IMR-90 (cell line): ENCODE results near the gene PAXX. TPM values are rescaled to one million over a fixed set of nuclear protein-coding genes. Genes with fewer than 3 reads are reported as not detected.

ENCODE experiments used
- ATAC-seq: fragments of 200-7000 bp; cut with Tn5 transposase; 2 replicates; pipeline ENCODE4 v1.9.1; 2020; ENCODE audit warnings: low read depth, mild to moderate bottlenecking, moderate library complexity
- BruUV-seq: library from RNA; stranded (reverse); fragments of 400-500 nt; replicated peaks from 2 replicates; lab custom pipeline; 2021; lab: Mats Ljungman, UMichigan
- CTCF ChIA-PET: fragments of 300-600 bp; formaldehyde crosslinking; extraction: SDS; loops from one replicate; lab custom pipeline; 2021; ENCODE audit warnings: antibody characterized with exemption; lab: Yijun Ruan, JAX
- POLR2A ChIA-PET: fragments of 300-600 bp; sonication (Branson Sonifier 250); formaldehyde crosslinking; loops from one replicate; lab custom pipeline; 2022; ENCODE audit warnings: antibody characterized with exemption; ENCODE audit not compliant: unreplicated experiment; lab: Charles Lee
- DNase-seq: peaks from one replicate; pipeline ENCODE4 v3.0.0; 2013
- H2AFZ ChIP-seq: replicated peaks from 2 replicates; pipeline ENCODE3; 2013; ENCODE audit warnings: low read length, mild to moderate bottlenecking; ENCODE audit not compliant: poor library complexity
- H2AK5ac ChIP-seq: 2 replicates; pipeline ENCODE4 v1.6.1; 2013; ENCODE audit warnings: low read depth, low read length, inconsistent platforms
- H2AK9ac ChIP-seq: replicated peaks from 2 replicates; pipeline ENCODE3; 2013; ENCODE audit warnings: mild to moderate bottlenecking, low read depth, low read length, moderate library complexity; ENCODE audit not compliant: poor library complexity
- H2BK120ac ChIP-seq: 2 replicates; pipeline ENCODE4 v1.6.1; 2013; ENCODE audit warnings: low read depth, low read length, inconsistent platforms
- H2BK15ac ChIP-seq: 3 replicates; pipeline ENCODE4 v1.6.1; 2013; ENCODE audit warnings: low read depth, low read length, inconsistent platforms
- H2BK20ac ChIP-seq: 2 replicates; pipeline ENCODE4 v1.6.1; 2013; ENCODE audit warnings: low read depth, mild to moderate bottlenecking, inconsistent platforms, low read length, moderate library complexity
- H2BK5ac ChIP-seq: 2 replicates; pipeline ENCODE4 v1.6.1; 2013; ENCODE audit warnings: mild to moderate bottlenecking, low read depth, low read length, inconsistent platforms; ENCODE audit not compliant: poor library complexity, severe bottlenecking
- H3K14ac ChIP-seq: replicated peaks from 2 replicates; pipeline ENCODE4 v1.6.1; 2013; ENCODE audit warnings: low read depth, low read length, inconsistent platforms
- H3K18ac ChIP-seq: 2 replicates; pipeline ENCODE4 v1.6.1; 2013; ENCODE audit warnings: low read depth, low read length, control low read depth
- H3K23ac ChIP-seq: 2 replicates; pipeline ENCODE4 v1.6.1; 2013; ENCODE audit warnings: low read depth, low read length, inconsistent platforms
- H3K27ac ChIP-seq: 2 replicates; pipeline ENCODE4 v1.5.1; 2013; ENCODE audit warnings: mild to moderate bottlenecking, control low read depth, low read length; ENCODE audit not compliant: insufficient read depth
- H3K27me3 ChIP-seq: 2 replicates; pipeline ENCODE4 v1.6.1; 2013; ENCODE audit warnings: low read length; ENCODE audit not compliant: control insufficient read depth, insufficient read depth
- H3K36me3 ChIP-seq: 2 replicates; pipeline ENCODE4 v1.6.1; 2013; ENCODE audit warnings: low read length, mixed read lengths; ENCODE audit not compliant: control insufficient read depth, insufficient read depth
- H3K4ac ChIP-seq: 2 replicates; pipeline ENCODE4 v1.6.1; 2013; ENCODE audit warnings: low read depth, low read length, inconsistent platforms
- H3K4me1 ChIP-seq: 2 replicates; pipeline ENCODE4 v1.6.1; 2013; ENCODE audit warnings: low read length, mixed read lengths; ENCODE audit not compliant: control insufficient read depth, insufficient read depth
- H3K4me2 ChIP-seq: 2 replicates; pipeline ENCODE4 v1.6.1; 2013; ENCODE audit warnings: low read depth, mild to moderate bottlenecking, control low read depth, low read length, moderate library complexity
- H3K4me3 ChIP-seq: 2 replicates; pipeline ENCODE4 v1.5.1; 2013; ENCODE audit warnings: low read depth, mild to moderate bottlenecking, control low read depth, low read length, moderate library complexity; ENCODE audit not compliant: insufficient read depth
- H3K56ac ChIP-seq: 2 replicates; pipeline ENCODE4 v1.6.1; 2013; ENCODE audit warnings: low read length, inconsistent platforms; ENCODE audit not compliant: insufficient read depth; ENCODE audit errors: extremely low read depth
- H3K79me1 ChIP-seq, 2 experiments: 2 replicates each; pipeline ENCODE4 v1.6.1; 2013; ENCODE audit warnings: low read length in 2 of 2, inconsistent platforms in 1 of 2, low read depth in 1 of 2
- H3K9ac ChIP-seq: 2 replicates; pipeline ENCODE4 v1.6.1; 2013; ENCODE audit warnings: low read depth, low read length, control low read depth
- H3K9me1 ChIP-seq: 2 replicates; pipeline ENCODE4 v1.6.1; 2013; ENCODE audit warnings: low read length, inconsistent platforms; ENCODE audit not compliant: insufficient read depth
- H3K9me3 ChIP-seq: 2 replicates; pipeline ENCODE4 v1.6.1; 2013; ENCODE audit warnings: low read length; ENCODE audit not compliant: control insufficient read depth, insufficient read depth
- H4K20me1 ChIP-seq: 2 replicates; pipeline ENCODE4 v1.6.1; 2013; ENCODE audit warnings: low read length, inconsistent platforms; ENCODE audit not compliant: insufficient read depth
- H4K5ac ChIP-seq: 2 replicates; pipeline ENCODE4 v1.6.1; 2013; ENCODE audit warnings: mild to moderate bottlenecking, low read depth, low read length, control low read depth
- H4K8ac ChIP-seq, 2 experiments: 2 replicates each; pipeline ENCODE4 v1.6.1; 2013; ENCODE audit warnings: low read depth in 2 of 2, low read length in 2 of 2, control low read depth in 1 of 2, inconsistent platforms in 1 of 2
- H4K91ac ChIP-seq: 2 replicates; pipeline ENCODE4 v1.6.1; 2013; ENCODE audit warnings: low read depth, low read length, inconsistent platforms; ENCODE audit not compliant: insufficient read depth
- RAD21 ChIP-seq: IDR thresholded peaks from 2 replicates; pipeline ENCODE4 v1.6.1; 2012; ENCODE audit warnings: low read length, improper control_type of control experiment
- SMC3 ChIP-seq: fragments of 150-350 bp; IDR thresholded peaks from 2 replicates; pipeline ENCODE4 v1.6.1; 2016; ENCODE audit warnings: low read depth, mild to moderate bottlenecking, antibody characterized with exemption, low read length, moderate library complexity
- WGBS, 2 experiments: methylation state at CpG; one replicate each; pipeline versions ENCODE4 v1.1.5 to v1.1.7; 2013; ENCODE audit warnings: missing lambda C conversion rate in 2 of 2; ENCODE audit not compliant: insufficient read length in 1 of 2; ENCODE audit errors: extremely low coverage in 2 of 2; 5-methylcytosine and 5-hydroxymethylcytosine counted together
- dilution Hi-C: fragments of 300-500 bp; cut with HindIII; formaldehyde crosslinking; loops from one replicate; pipeline ENCODE4 v1.14.3; 2018; ENCODE audit warnings: low sequenced_read_pairs; ENCODE audit not compliant: unreplicated experiment
- in situ Hi-C: fragments of 300-500 bp; cut with MboI; formaldehyde crosslinking; loops from 3 replicates; pipeline ENCODE4 v1.14.3; 2019; ENCODE audit warnings: low sequenced_read_pairs, inconsistent platforms, mixed read lengths
- intact Hi-C: fragments of 100-400 bp; cut with micrococcal nuclease; formaldehyde crosslinking; loops from 2 replicates; pipeline ENCODE4 v1.10.0; 2022
- polyA plus RNA-seq, 3 experiments: library from polyadenylated mRNA; depleted of rRNA; stranded (reverse); fragments of >200 nt; gene quantifications; 2 replicates each; pipeline ENCODE4 v1.2.3, GENCODE V29; 2012; ENCODE audit warnings: low replicate concordance in 1 of 3
- total RNA-seq: library from RNA; depleted of rRNA; stranded (reverse); fragments of >200 nt; gene quantifications from 2 replicates; pipeline ENCODE4 v1.2.3, GENCODE V29; 2012
- TF ChIP-seq, protein P1 (sequence below): fragments of 150-350 bp; IDR thresholded peaks from 2 replicates; pipeline ENCODE4 v1.6.1; 2017; ENCODE audit warnings: mild to moderate bottlenecking, antibody characterized with exemption, low read length, low read depth

Gene PAXX
- total and polyA plus RNA-seq, 2 of the 4 experiments (the other 2 are of a cell fraction), result 5.7 to 24.6 TPM

DNA sequence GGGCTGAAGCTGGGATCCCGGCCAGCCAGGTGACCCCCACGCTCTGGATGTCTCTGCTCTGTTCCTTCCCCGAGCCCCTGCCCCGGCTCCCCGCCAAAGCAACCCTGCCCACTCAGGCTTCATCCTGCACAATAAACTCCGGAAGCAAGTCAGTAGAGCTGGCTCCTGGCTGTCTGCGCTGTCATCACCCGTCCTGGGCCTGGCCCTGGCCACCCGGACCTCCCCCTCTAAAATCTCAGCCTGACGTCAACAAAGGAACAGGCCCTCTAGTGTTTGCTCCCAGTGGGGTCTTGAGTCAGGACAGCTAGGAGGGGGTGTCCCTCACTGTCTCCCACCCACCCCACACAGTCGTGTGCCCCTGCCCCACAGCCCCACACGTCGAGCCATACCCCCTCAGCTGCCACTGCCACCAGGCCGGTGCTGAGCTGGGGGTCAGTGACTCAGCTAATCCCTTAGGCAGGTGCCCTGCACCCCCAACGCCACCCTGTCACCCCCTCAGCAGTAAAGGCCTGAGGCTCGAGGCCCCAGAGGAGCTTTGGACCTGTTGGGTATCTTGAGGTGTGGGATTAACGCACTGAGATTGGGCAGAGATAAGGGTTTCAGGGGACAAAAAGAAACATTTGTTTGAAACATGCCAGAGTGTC is 10.5 kb upstream of the PAXX start:
- no peak overlapping the region for H3K27ac ChIP-seq
- H3K9me3 ChIP-seq, result no peaks in the 10 kb centered on the region
- H3K56ac ChIP-seq, result no peak overlapping the region
- ChIA-PET CTCF (interaction anchor here (1.2 kb wide), 1 partner anchor 34 kb away, joined by 4 read pairs; no protein-coding TSS in a partner anchor), POLR2A (no interaction called here)
- H3K4me2 ChIP-seq, result no peak overlapping the region
- H4K5ac ChIP-seq, result no peak overlapping the region
- intact Hi-C loops (no loop called here), in situ Hi-C loops (no loop called here), dilution Hi-C loops (no loop called here)
- no TSS peak for BruUV-seq
- H4K91ac ChIP-seq, result no peak overlapping the region
- no peaks in the 10 kb centered on the region for H3K36me3 ChIP-seq
- H3K4ac ChIP-seq, result no peak overlapping the region
- no peak overlapping the region for H2AFZ ChIP-seq
- H3K4me1 ChIP-seq, result peaks cover 7% of the 10 kb centered on the region; the same call in 1 of the 2 replicates
- no peak overlapping the region for H3K14ac ChIP-seq
- no peaks in the 10 kb centered on the region for H3K9me1 ChIP-seq
- TF ChIP-seq RAD21 (no peak), SMC3 (no peak)
- TF ChIP-seq, protein P1, sequence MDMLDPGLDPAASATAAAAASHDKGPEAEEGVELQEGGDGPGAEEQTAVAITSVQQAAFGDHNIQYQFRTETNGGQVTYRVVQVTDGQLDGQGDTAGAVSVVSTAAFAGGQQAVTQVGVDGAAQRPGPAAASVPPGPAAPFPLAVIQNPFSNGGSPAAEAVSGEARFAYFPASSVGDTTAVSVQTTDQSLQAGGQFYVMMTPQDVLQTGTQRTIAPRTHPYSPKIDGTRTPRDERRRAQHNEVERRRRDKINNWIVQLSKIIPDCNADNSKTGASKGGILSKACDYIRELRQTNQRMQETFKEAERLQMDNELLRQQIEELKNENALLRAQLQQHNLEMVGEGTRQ, result no peak
- H2BK120ac ChIP-seq, result no peak overlapping the region
- H4K8ac ChIP-seq, result no peak overlapping the region
- ATAC-seq (no peak), DNase-seq (no peak)
- no peak overlapping the region for H2BK20ac ChIP-seq
- no peak overlapping the region for H3K4me3 ChIP-seq
- H4K20me1 ChIP-seq, result no peaks in the 10 kb centered on the region
- H3K18ac ChIP-seq, result no peak overlapping the region
- H2AK9ac ChIP-seq, result no peak overlapping the region
- H2BK15ac ChIP-seq, result no peak overlapping the region
- peaks cover 37% of the 10 kb centered on the region for H3K27me3 ChIP-seq
- H3K79me1 ChIP-seq, result no peaks in the 10 kb centered on the region
- WGBS, 2 experiments, result 49% methylated on average over 5 of the region's 17 CpGs; no CpG with 5 or more reads in 1 of the 2 experiments
- H2AK5ac ChIP-seq, result no peak overlapping the region
- H2BK5ac ChIP-seq, result no peak overlapping the region
- no peak overlapping the region for H3K23ac ChIP-seq
- no peak overlapping the region for H3K9ac ChIP-seq
